HCT116 (cell line): ENCODE data around the gene PLB1. TPM values are rescaled to one million over a fixed set of nuclear protein-coding genes. Genes with fewer than 3 reads are reported as not detected.

Experiments
- ATAC-seq: fragments of 200-7000 bp; cut with Tn5 transposase; 2 replicates; pipeline ENCODE4 v1.9.1; 2020; ENCODE audit warnings: mild to moderate bottlenecking, moderate library complexity
- BruUV-seq: library from RNA; stranded (reverse); fragments of 400-500 nt; replicated peaks from 2 replicates; lab custom pipeline; 2021; lab: Mats Ljungman, UMichigan
- CTCF ChIA-PET: fragments of 300-600 bp; sonication (Branson Sonifier 250); formaldehyde crosslinking; loops from one replicate; lab custom pipeline; 2021; ENCODE audit warnings: antibody characterized with exemption; lab: Charles Lee
- POLR2A ChIA-PET: fragments of 300-600, 350-600 bp; sonication (Branson Sonifier 250); formaldehyde crosslinking; loops from one replicate; lab custom pipeline; 2021; ENCODE audit warnings: antibody characterized with exemption; lab: Charles Lee
- RAD21 ChIA-PET, 2 experiments: fragments of 300-600 bp; sonication (Branson Sonifier 250); formaldehyde crosslinking; loops; one replicate each; lab custom pipeline; 2023; ENCODE audit warnings: low total read pairs in 2 of 2; ENCODE audit not compliant: uncharacterized antibody in 2 of 2, unreplicated experiment in 2 of 2, low non-redundant PET in 1 of 2; lab: Charles Lee
- DNase-seq: peaks from one replicate; pipeline ENCODE4 v3.0.0-alpha.2; 2010; ENCODE audit warnings: low read depth, low spot score
- H2AFZ ChIP-seq: fragments of 200-600 bp; shearing (Covaris generic), sonication (generic); 2 replicates; pipeline ENCODE4 v1.6.1; 2017; ENCODE audit warnings: low read depth, mixed run types, mixed read lengths, antibody characterized with exemption, low read length; ENCODE audit not compliant: poor library complexity, severe bottlenecking
- H3K27ac ChIP-seq: 2 replicates; pipeline ENCODE4 v1.5.1; 2012; ENCODE audit warnings: low read depth, low read length
- H3K27me3 ChIP-seq: fragments of 200-600 bp; sonication (generic); 2 replicates; pipeline ENCODE4 v1.6.1; 2016; ENCODE audit warnings: mixed run types, low read length, mixed read lengths; ENCODE audit not compliant: insufficient read depth
- H3K36me3 ChIP-seq, 2 experiments: fragments of 200-500 bp in 1 of 2; fragments of 200-600 bp in 1 of 2; sonication (Bioruptor generic) in 1 of 2; sonication (generic) in 1 of 2; 2 replicates each; pipeline versions ENCODE4 v1.5.1 to v1.6.1; 2014 to 2016; ENCODE audit warnings: low read length in 2 of 2, inconsistent platforms in 1 of 2, mixed read lengths in 1 of 2, mixed run types in 1 of 2; ENCODE audit not compliant: insufficient read depth in 2 of 2, control insufficient read depth in 1 of 2
- H3K4me1 ChIP-seq, 2 experiments: fragments of 200-600 bp in 1 of 2; sonication (generic) in 1 of 2; 2 replicates each; pipeline versions ENCODE4 v1.5.1 to v1.6.1; 2012 to 2017; ENCODE audit warnings: low read length in 2 of 2, inconsistent platforms in 1 of 2, mild to moderate bottlenecking in 1 of 2, mixed read lengths in 1 of 2, mixed run types in 1 of 2, moderate library complexity in 1 of 2; ENCODE audit not compliant: insufficient read depth in 2 of 2, control insufficient read depth in 1 of 2
- H3K4me2 ChIP-seq: fragments of 200-600 bp; sonication (generic); 2 replicates; pipeline ENCODE4 v1.6.1; 2017; ENCODE audit warnings: mixed run types, low read length, mixed read lengths
- H3K4me3 ChIP-seq, 2 experiments: fragments of 200-600 bp in 1 of 2; sonication (generic) in 1 of 2; replicated peaks in 1 of 2; 2 replicates each; pipeline ENCODE4 v1.5.1; 2011 to 2016; ENCODE audit warnings: low read length in 2 of 2, control low read depth in 1 of 2, low read depth in 1 of 2, mild to moderate bottlenecking in 1 of 2, mixed read lengths in 1 of 2, mixed run types in 1 of 2
- H3K79me2 ChIP-seq: fragments of 200-600 bp; sonication (generic); 2 replicates; pipeline ENCODE4 v1.6.1; 2017; ENCODE audit warnings: mild to moderate bottlenecking, mixed run types, low read length, moderate library complexity, mixed read lengths; ENCODE audit not compliant: insufficient read depth
- H3K9ac ChIP-seq: fragments of 200-600 bp; sonication (generic); 2 replicates; pipeline ENCODE4 v1.6.1; 2016; ENCODE audit warnings: low read length, mixed read lengths
- H3K9me2 ChIP-seq: fragments of 200-600 bp; sonication (generic), shearing (Covaris generic); 2 replicates; pipeline ENCODE4 v1.6.1; 2017; ENCODE audit warnings: mixed run types, mild to moderate bottlenecking, moderate library complexity; ENCODE audit not compliant: insufficient read depth
- H3K9me3 ChIP-seq, 2 experiments: fragments of 200-500 bp in 1 of 2; fragments of 200-600 bp in 1 of 2; sonication (Bioruptor generic) in 1 of 2; sonication (generic) in 1 of 2; 2 replicates each; pipeline ENCODE4 v1.6.1; 2014 to 2017; ENCODE audit warnings: low read length in 2 of 2, mixed read lengths in 2 of 2, inconsistent platforms in 1 of 2, low read depth in 1 of 2, mild to moderate bottlenecking in 1 of 2, mixed run types in 1 of 2, moderate library complexity in 1 of 2; ENCODE audit not compliant: control insufficient read depth in 1 of 2, insufficient read depth in 1 of 2
- H4K20me1 ChIP-seq: fragments of 200-600 bp; sonication (generic), shearing (Covaris generic); 2 replicates; pipeline ENCODE4 v1.6.1; 2017; ENCODE audit warnings: mixed run types, mild to moderate bottlenecking, moderate library complexity; ENCODE audit not compliant: insufficient read depth
- JUND ChIP-seq: IDR thresholded peaks from 2 replicates; pipeline ENCODE4 v1.6.1; 2012
- ZBTB33 ChIP-seq: IDR thresholded peaks from 2 replicates; pipeline ENCODE4 v1.6.1; 2011; ENCODE audit warnings: mild to moderate bottlenecking, low read length, moderate library complexity; ENCODE audit not compliant: insufficient replicate concordance; ENCODE audit errors: extremely low read depth
- intact Hi-C: fragments of 100-400 bp; cut with micrococcal nuclease; formaldehyde crosslinking; loops from 2 replicates; pipeline ENCODE4 v1.10.0; 2022
- total RNA-seq: library from RNA; stranded (reverse); gene quantifications from one replicate; pipeline ENCODE4 v1.2.1, GENCODE V29; 2021; ENCODE audit not compliant: unreplicated experiment
- TF ChIP-seq, protein P1 (sequence below): IDR thresholded peaks from 2 replicates; pipeline ENCODE4 v1.6.1; 2012; ENCODE audit warnings: low read depth

Gene PLB1
- total RNA-seq, 1 experiment from 2014 or later: 0.49 TPM

GRCh38 chr2:28463893-28464292, 32.0 kb upstream of the PLB1 start:
- DNase-seq (no peak), ATAC-seq (no peak)
- no TSS peak for BruUV-seq
- H3K79me2 ChIP-seq: no peaks in the 10 kb centered on the region
- no peaks in the 10 kb centered on the region for H4K20me1 ChIP-seq
- TF ChIP-seq ZBTB33 (no peak), JUND (no peak)
- TF ChIP-seq, protein P1, sequence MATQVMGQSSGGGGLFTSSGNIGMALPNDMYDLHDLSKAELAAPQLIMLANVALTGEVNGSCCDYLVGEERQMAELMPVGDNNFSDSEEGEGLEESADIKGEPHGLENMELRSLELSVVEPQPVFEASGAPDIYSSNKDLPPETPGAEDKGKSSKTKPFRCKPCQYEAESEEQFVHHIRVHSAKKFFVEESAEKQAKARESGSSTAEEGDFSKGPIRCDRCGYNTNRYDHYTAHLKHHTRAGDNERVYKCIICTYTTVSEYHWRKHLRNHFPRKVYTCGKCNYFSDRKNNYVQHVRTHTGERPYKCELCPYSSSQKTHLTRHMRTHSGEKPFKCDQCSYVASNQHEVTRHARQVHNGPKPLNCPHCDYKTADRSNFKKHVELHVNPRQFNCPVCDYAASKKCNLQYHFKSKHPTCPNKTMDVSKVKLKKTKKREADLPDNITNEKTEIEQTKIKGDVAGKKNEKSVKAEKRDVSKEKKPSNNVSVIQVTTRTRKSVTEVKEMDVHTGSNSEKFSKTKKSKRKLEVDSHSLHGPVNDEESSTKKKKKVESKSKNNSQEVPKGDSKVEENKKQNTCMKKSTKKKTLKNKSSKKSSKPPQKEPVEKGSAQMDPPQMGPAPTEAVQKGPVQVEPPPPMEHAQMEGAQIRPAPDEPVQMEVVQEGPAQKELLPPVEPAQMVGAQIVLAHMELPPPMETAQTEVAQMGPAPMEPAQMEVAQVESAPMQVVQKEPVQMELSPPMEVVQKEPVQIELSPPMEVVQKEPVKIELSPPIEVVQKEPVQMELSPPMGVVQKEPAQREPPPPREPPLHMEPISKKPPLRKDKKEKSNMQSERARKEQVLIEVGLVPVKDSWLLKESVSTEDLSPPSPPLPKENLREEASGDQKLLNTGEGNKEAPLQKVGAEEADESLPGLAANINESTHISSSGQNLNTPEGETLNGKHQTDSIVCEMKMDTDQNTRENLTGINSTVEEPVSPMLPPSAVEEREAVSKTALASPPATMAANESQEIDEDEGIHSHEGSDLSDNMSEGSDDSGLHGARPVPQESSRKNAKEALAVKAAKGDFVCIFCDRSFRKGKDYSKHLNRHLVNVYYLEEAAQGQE: no peak
- ChIA-PET POLR2A (no interaction called here), RAD21 (no interaction called here), CTCF (no interaction called here)
- peaks cover 0 to 4% of the 10 kb centered on the region in 2 experiments; a peak in 1 of 4 replicates for H3K9me3 ChIP-seq
- H2AFZ ChIP-seq: no peak overlapping the region
- H3K4me3 ChIP-seq: no peak overlapping the region
- H3K4me1 ChIP-seq: no peaks in the 10 kb centered on the region
- H3K36me3 ChIP-seq: no peaks in the 10 kb centered on the region
- no peak overlapping the region for H3K9ac ChIP-seq
- no peak overlapping the region for H3K27ac ChIP-seq
- H3K9me2 ChIP-seq: no peaks in the 10 kb centered on the region
- no peak overlapping the region for H3K4me2 ChIP-seq
- intact Hi-C loops: no loop called here
- H3K27me3 ChIP-seq: no peaks in the 10 kb centered on the region
